Ectodermal cell (in vitro differentiated cells): Measurements from ENCODE around the gene MED25.

ENCODE experiments used
- H3K27ac ChIP-seq: 2 replicates; pipeline ENCODE4 v1.7.0; 2013; ENCODE audit warnings: mild to moderate bottlenecking, low read depth, low read length; ENCODE audit not compliant: insufficient read depth, poor library complexity, severe bottlenecking
- H3K27me3 ChIP-seq: 2 replicates; pipeline ENCODE4 v1.7.0; 2013; ENCODE audit warnings: mild to moderate bottlenecking, low read length; ENCODE audit not compliant: insufficient read depth, control insufficient read depth, poor library complexity, severe bottlenecking
- H3K36me3 ChIP-seq: one replicate; pipeline ENCODE4 v1.7.0; 2013; ENCODE audit warnings: low read length; ENCODE audit not compliant: control insufficient read depth, insufficient read depth
- H3K4me1 ChIP-seq: one replicate; pipeline ENCODE4 v1.7.0; 2013; ENCODE audit warnings: low read length; ENCODE audit not compliant: control insufficient read depth, insufficient read depth
- H3K4me3 ChIP-seq: 2 replicates; pipeline ENCODE4 v1.7.0; 2013; ENCODE audit warnings: low read depth, low read length, control low read depth; ENCODE audit not compliant: insufficient read depth
- H3K9me3 ChIP-seq: 2 replicates; pipeline ENCODE4 v1.7.0; 2013; ENCODE audit warnings: mild to moderate bottlenecking, low read length, moderate library complexity; ENCODE audit not compliant: control insufficient read depth
- WGBS, 2 experiments: methylation state at CpG; one replicate each; pipeline ENCODE4 v1.1.7; 2013; ENCODE audit warnings: missing lambda C conversion rate in 2 of 2; 5-methylcytosine and 5-hydroxymethylcytosine counted together

The MED25 gene

GRCh38 chr19:49884109-49884508 lies 66.0 kb downstream of the MED25 start:
- WGBS, 2 experiments = 96 to 97% methylated on average over 18 of the region's 18 CpGs
- no peaks in the 10 kb centered on the region for H3K4me1 ChIP-seq
- H3K27me3 ChIP-seq = peaks cover under 1% of the 10 kb centered on the region
- no peak overlapping the region for H3K27ac ChIP-seq
- peaks cover 44% of the 10 kb centered on the region for H3K36me3 ChIP-seq
- H3K4me3 ChIP-seq = no peak overlapping the region
- no peaks in the 10 kb centered on the region for H3K9me3 ChIP-seq

GRCh38 chr19:49884760-49885159 lies 66.7 kb downstream of the MED25 start:
- H3K36me3 ChIP-seq = peaks cover 44% of the 10 kb centered on the region
- 91 to 94% methylated on average over 3 of the region's 3 CpGs for WGBS, 2 experiments

More at GRCh38 chr19:49884760-49885159, 66.7 kb downstream of the MED25 start:
- Histone ChIP-seq H3K4me1 (no peaks in the 10 kb centered on the region), H3K4me3 (no peak overlapping the region), H3K9me3 (no peaks in the 10 kb centered on the region), H3K27me3 (peaks cover 7% of the 10 kb centered on the region), H3K27ac (no peak overlapping the region)
